SU-DHL-6 (cell line): ENCODE results near the gene CD96.

Experiments
- H2AFZ ChIP-seq: fragments of 200-600 bp; sonication (generic); 2 replicates; pipeline ENCODE4 v1.6.1; 2014; ENCODE audit warnings: low read depth, mild to moderate bottlenecking, moderate library complexity, mixed read lengths, antibody characterized with exemption, low read length; ENCODE audit not compliant: severe bottlenecking
- H3F3A ChIP-seq: fragments of 200-600 bp; shearing (Covaris generic); 2 replicates; pipeline ENCODE4 v1.6.0; 2016; ENCODE audit warnings: antibody characterized with exemption, mild to moderate bottlenecking; ENCODE audit not compliant: insufficient read depth
- H3K27ac ChIP-seq: fragments of 200-600 bp; sonication (generic); 2 replicates; pipeline ENCODE4 v1.5.1; 2016; ENCODE audit warnings: low read depth, mild to moderate bottlenecking, low read length, moderate library complexity, mixed read lengths
- H3K27me3 ChIP-seq: fragments of 200-600 bp; sonication (generic), shearing (Covaris generic); 2 replicates; pipeline ENCODE4 v1.6.0; 2014; ENCODE audit warnings: mild to moderate bottlenecking, low read length
- H3K36me3 ChIP-seq: fragments of 200-600 bp; sonication (generic); 2 replicates; pipeline ENCODE4 v1.6.1; 2014; ENCODE audit warnings: mild to moderate bottlenecking, low read length, mixed read lengths
- H3K4me2 ChIP-seq: fragments of 300-600, 200-600 bp; shearing (Covaris generic), sonication (generic); 2 replicates; pipeline ENCODE4 v1.6.0; 2014; ENCODE audit warnings: low read length, low read depth, mild to moderate bottlenecking; ENCODE audit not compliant: poor library complexity, severe bottlenecking
- H3K4me3 ChIP-seq: fragments of 200-600 bp; sonication (generic); 2 replicates; pipeline ENCODE4 v1.5.1; 2014; ENCODE audit warnings: antibody characterized with exemption, low read length, mild to moderate bottlenecking, mixed read lengths; ENCODE audit not compliant: insufficient read depth, poor library complexity, severe bottlenecking
- H3K79me2 ChIP-seq: fragments of 200-600 bp; sonication (generic); 2 replicates; pipeline ENCODE4 v1.6.1; 2014; ENCODE audit warnings: mild to moderate bottlenecking, low read length, moderate library complexity; ENCODE audit not compliant: insufficient read depth
- H3K9ac ChIP-seq: fragments of 200-600 bp; sonication (generic); 2 replicates; pipeline ENCODE4 v1.7.0; 2014; ENCODE audit warnings: mild to moderate bottlenecking, low read length
- H3K9me2 ChIP-seq: fragments of 200-600 bp; sonication (generic); replicated peaks from 2 replicates; pipeline ENCODE4 v1.6.1; 2014; ENCODE audit warnings: low read length; ENCODE audit not compliant: insufficient read depth
- H3K9me3 ChIP-seq: fragments of 200-600 bp; sonication (generic); 2 replicates; pipeline ENCODE4 v1.6.1; 2014; ENCODE audit warnings: low read length, mixed read lengths; ENCODE audit not compliant: insufficient read depth
- H4K20me1 ChIP-seq: fragments of 200-600 bp; sonication (generic); 2 replicates; pipeline ENCODE4 v1.6.1; 2014; ENCODE audit warnings: low read depth, mild to moderate bottlenecking, antibody characterized with exemption, low read length, moderate library complexity, mixed read lengths
- EZH2phosphoT487 ChIP-seq: fragments of 200-600 bp; sonication (generic), shearing (Covaris generic); conservative IDR thresholded peaks from 2 replicates; pipeline ENCODE4 v1.6.1; 2018; ENCODE audit warnings: mild to moderate bottlenecking, antibody characterized with exemption, low read length, moderate library complexity, mixed read lengths
- TF ChIP-seq, protein P1 (sequence below): fragments of 200-600 bp; sonication (generic); IDR thresholded peaks from one replicate; pipeline ENCODE4 v1.5.1; 2017; ENCODE audit warnings: antibody characterized with exemption, mild to moderate bottlenecking, low read length, moderate library complexity; ENCODE audit not compliant: insufficient read depth, poor library complexity, severe bottlenecking

The CD96 gene

GRCh38 chr3:111589303-111590142, 47.5 kb downstream of the CD96 start:
- Histone ChIP-seq H3K9me3 (no peaks in the 10 kb centered on the region), H3K27me3 (no peaks in the 10 kb centered on the region), H3K4me2 (no peak overlapping the region), H3K79me2 (no peaks in the 10 kb centered on the region), H3K27ac (no peak overlapping the region), H3K9ac (no peak overlapping the region), H2AFZ (no peak overlapping the region), H3K4me3 (no peak overlapping the region), H3K36me3 (no peaks in the 10 kb centered on the region), H3F3A (no peaks in the 10 kb centered on the region), H3K9me2 (no peaks in the 10 kb centered on the region), H4K20me1 (no peaks in the 10 kb centered on the region)
- no peak for TF ChIP-seq EZH2phosphoT487
- TF ChIP-seq, protein P1, sequence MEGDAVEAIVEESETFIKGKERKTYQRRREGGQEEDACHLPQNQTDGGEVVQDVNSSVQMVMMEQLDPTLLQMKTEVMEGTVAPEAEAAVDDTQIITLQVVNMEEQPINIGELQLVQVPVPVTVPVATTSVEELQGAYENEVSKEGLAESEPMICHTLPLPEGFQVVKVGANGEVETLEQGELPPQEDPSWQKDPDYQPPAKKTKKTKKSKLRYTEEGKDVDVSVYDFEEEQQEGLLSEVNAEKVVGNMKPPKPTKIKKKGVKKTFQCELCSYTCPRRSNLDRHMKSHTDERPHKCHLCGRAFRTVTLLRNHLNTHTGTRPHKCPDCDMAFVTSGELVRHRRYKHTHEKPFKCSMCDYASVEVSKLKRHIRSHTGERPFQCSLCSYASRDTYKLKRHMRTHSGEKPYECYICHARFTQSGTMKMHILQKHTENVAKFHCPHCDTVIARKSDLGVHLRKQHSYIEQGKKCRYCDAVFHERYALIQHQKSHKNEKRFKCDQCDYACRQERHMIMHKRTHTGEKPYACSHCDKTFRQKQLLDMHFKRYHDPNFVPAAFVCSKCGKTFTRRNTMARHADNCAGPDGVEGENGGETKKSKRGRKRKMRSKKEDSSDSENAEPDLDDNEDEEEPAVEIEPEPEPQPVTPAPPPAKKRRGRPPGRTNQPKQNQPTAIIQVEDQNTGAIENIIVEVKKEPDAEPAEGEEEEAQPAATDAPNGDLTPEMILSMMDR = no peak

GRCh38 chr3:111590143-111590491, 48.1 kb downstream of the CD96 start:
- no peak overlapping the region for H2AFZ ChIP-seq
- no peaks in the 10 kb centered on the region for H3F3A ChIP-seq
- H3K79me2 ChIP-seq = no peaks in the 10 kb centered on the region
- no peak overlapping the region for H3K4me2 ChIP-seq
- no peak overlapping the region for H3K27ac ChIP-seq
- no peaks in the 10 kb centered on the region for H3K36me3 ChIP-seq
- H4K20me1 ChIP-seq = no peaks in the 10 kb centered on the region
- no peaks in the 10 kb centered on the region for H3K9me2 ChIP-seq
- H3K4me3 ChIP-seq = no peak overlapping the region
- no peak overlapping the region for H3K9ac ChIP-seq
- no peak for TF ChIP-seq EZH2phosphoT487
- TF ChIP-seq, protein P1 = no peak
- H3K27me3 ChIP-seq = no peaks in the 10 kb centered on the region
- no peaks in the 10 kb centered on the region for H3K9me3 ChIP-seq

- H4K20me1 ChIP-seq = no peaks in the 10 kb centered on the region
- no peak for TF ChIP-seq EZH2phosphoT487
- TF ChIP-seq, protein P1 = no peak
- H3K27me3 ChIP-seq = no peaks in the 10 kb centered on the region
- no peak overlapping the region for H3K4me2 ChIP-seq
- no peak overlapping the region for H3K27ac ChIP-seq
- no peaks in the 10 kb centered on the region for H3K79me2 ChIP-seq
- no peak overlapping the region for H3K9ac ChIP-seq
- no peaks in the 10 kb centered on the region for H3K9me2 ChIP-seq
- no peak overlapping the region for H2AFZ ChIP-seq
- no peaks in the 10 kb centered on the region for H3K9me3 ChIP-seq
- H3K4me3 ChIP-seq = no peak overlapping the region
- no peaks in the 10 kb centered on the region for H3F3A ChIP-seq
- H3K36me3 ChIP-seq = no peaks in the 10 kb centered on the region
These were observed 49.6 kb downstream of the CD96 start for GRCh38 chr3:111591555-111591954.
